GM12892 (cell line): Measurements from ENCODE around the gene KCNT1.

Experiments used
- POLR2A ChIP-seq: IDR thresholded peaks from 2 replicates; pipeline ENCODE4 v1.6.1; 2011; ENCODE audit warnings: low read depth, low read length, control low read depth
- TAF1 ChIP-seq: IDR thresholded peaks from 2 replicates; pipeline ENCODE4 v1.6.1; 2011; ENCODE audit warnings: low read depth, mild to moderate bottlenecking, control low read depth, low read length, borderline replicate concordance

DNA sequence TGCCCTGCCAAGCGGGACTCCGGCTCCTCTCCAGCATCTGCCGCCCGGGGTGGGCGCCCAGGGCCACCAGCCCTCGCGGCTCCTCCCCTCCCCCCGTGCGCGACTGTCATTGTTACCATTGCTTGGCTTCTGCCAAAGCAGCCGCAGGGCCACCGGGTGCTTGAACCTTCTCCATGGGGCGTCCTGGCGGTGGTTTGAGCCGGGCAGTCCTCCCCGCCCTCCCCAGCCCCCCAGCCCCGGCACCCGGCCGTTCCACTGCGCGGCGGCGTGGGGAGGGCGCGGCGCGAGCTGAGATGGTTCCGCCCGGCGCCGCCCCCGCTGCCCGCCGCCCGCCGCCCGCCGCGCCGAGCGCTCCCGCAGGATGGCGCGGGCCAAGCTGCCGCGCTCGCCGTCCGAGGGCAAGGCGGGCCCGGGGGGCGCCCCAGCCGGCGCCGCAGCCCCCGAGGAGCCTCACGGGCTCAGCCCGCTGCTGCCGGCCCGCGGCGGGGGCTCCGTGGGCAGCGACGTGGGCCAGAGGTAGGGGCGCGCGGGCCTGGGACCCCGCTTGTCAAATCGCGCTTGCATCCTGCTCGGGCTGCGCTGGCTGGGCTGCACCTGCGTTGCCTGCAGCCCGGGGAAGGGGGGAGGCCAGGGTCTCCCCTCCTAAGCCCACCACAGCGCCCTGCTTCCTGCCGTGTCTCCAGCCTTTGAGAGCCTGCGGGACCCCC is 34.4 kb downstream of the KCNT1 start:
- TF ChIP-seq POLR2A (no peak), TAF1 (no peak)
